GDM1 (cell line): ENCODE results near the gene BCAP29.

ENCODE experiments used
- DNase-seq: peaks from one replicate; lab custom pipeline; 2025; lab: John Stamatoyannopoulos, UW

The BCAP29 gene

DNA sequence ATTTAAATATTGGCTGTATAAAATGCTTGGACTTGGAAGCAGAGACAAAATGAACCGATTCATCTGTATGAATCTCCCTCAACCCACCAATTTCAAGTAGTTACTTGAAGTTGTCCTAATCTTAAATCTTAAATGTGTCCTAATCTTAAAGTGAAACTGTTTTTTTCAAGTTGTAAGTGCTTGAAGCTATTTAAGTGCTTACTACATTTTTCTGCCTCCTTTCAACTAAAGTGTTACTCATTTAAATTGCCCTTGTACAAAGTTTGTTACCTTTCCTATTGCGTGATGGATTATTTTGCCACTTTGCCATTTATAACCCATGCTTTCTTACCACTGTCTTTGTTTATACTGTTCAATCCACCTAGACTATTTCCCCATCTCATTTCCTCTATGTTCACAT, 2.8 kb downstream of the BCAP29 start:
- DNase-seq: no peak

GRCh38 chr7:107584716-107585115, 4.7 kb downstream of the BCAP29 start:
- DNase-seq: no peak

DNA sequence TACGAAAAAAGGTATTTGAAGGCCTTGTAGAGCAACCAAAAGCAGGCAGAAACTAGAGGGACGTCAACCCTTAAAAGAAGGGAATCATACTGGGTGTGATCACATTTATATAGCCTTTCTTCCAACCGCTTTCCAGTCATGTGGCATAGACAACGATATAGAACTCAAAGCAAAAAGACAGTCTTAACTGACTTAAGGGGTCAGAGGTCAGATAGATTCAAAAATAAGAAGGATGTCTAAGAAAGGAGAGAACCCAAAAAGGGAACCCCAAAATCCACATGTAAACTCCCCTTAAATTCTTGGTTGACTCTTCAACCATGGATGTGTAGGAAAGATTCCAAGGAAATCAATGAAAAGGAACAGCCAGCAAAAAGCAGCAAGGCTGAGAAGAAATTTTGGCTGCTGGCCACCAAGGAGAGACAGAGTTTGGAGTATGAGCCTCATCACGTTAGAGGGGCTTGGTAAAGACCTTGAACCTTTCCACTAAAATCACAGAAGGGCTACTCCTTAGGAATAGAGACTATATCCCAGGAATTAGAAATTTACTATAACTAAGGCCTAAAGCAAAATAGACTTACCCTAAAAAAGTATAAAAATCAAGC, 8.6 kb downstream of the BCAP29 start:
- DNase-seq: no peak

DNA sequence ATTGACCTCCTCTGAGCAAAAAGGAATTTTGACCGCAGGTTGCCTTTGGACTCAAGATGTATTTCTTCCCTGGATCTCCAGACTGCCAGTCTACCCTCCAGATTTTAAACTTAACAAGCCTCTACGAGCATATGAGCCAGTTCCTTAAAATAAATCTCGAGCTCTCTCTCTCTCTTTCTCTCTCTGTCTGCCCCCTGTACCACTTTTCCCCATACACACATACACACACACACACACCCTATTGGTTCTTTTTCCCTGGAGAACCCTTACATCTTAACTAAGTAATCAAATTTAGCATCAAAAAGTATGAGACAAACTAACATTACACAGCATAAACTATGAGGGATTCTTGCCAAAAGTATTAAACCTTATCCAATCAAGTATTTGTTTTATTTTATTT, 11.4 kb downstream of the BCAP29 start:
- no peak for DNase-seq

GRCh38 chr7:107592361-107593024, 12.4 kb downstream of the BCAP29 start:
- DNase-seq: no peak

GRCh38 chr7:107593025-107593410, 13.0 kb downstream of the BCAP29 start:
- no peak for DNase-seq

GRCh38 chr7:107594961-107595737, 15.1 kb downstream of the BCAP29 start:
- no peak for DNase-seq

GRCh38 chr7:107596881-107597581, 17.0 kb downstream of the BCAP29 start:
- DNase-seq: no peak

DNA sequence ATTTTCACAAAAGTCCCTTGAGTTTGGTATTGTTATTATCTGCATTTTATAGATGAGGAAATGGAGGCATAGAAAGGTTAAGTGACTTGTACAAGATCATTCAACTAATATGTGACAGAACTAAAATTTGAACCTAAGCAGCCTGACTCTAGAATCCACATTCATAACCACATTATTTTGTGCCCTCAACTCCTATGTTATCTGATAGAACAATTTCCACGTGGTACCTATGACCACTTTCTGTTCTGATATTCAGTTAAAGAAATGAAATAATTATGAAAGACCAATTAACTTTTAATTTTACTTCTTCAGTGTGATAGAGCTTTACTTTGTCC, 17.5 kb downstream of the BCAP29 start:
- no peak for DNase-seq

- DNase-seq: no peak
Observed at GRCh38 chr7:107597953-107598352, 17.9 kb downstream of the BCAP29 start.

DNA sequence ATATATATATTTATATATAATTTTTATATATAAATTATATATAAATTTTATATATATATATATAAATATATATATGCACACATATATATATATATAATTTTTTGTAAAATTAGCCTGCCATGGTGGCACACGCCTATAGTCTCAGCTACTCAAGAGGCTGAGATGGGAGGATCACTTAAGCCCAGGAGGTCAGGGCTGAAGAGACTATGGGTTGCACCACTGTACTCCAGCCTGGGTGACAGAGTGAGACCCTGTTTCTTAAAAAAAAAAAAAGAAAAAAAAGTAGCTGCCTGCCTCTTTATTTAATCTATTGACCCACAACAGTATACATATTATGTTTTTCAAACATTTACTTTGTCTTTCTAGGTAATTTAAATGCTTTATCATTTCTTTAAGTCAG, 19.2 kb downstream of the BCAP29 start:
- no peak for DNase-seq

DNA sequence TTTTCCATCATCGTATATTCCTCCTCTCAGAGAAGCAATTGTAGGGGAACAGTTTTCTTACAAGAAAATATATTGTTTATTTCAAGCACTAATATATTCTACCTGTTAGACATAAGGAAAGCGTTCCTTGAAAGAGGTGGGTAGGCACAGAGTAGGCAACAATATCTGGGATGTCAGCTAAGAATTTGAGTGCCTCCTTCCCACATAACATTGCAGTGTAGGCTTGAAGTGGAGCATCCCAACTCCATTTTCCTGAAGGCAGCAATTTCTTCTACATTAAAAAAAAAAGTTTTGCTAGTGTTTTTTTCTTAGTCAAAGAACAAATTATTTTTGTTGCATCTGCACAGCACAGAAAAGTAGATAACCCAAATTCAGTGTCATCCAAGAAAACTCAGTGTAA, 20.8 kb downstream of the BCAP29 start:
- DNase-seq: no peak

- no peak for DNase-seq
Observed at GRCh38 chr7:107605218-107605815, 25.3 kb downstream of the BCAP29 start.

DNA sequence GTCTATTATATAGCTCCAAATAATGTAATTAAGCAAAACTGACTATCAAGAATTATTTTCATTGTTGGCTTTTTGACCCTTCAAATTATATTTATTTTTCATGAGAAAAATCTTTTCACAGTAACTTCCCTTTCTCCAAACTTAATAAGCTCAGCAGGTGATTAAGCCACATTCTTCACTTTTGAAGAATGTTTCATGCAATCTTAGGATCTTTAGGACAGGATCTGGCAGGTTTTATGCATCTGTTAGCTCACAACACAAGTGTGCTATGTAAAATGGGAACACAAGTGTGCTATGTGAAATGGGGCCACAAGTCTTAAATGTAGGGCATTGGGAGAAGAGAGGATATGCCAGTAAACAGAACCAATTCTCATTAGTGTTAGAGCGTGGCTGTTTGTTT, 26.3 kb downstream of the BCAP29 start:
- DNase-seq: no peak

DNA sequence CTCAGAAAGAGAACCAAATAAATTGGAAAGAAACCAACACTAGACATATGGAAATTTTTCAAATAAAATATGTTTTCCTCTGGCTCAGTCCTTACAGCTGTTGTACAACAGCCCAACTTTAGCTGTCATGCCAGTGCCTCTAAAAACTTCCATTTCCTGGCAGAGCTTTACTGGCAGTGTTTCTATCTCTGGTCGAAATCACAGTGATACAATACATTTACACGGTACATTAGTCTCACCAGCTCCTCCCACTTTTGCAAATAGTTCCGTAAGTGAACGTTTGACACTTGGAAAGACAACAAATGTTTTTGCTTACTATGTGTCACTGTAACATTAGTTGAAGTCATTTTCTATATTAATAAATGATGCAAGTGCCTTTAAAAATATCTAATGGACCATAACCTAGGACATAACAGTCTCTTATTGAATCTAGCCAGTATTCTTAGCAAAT, 29.8 kb downstream of the BCAP29 start:
- DNase-seq: no peak

DNA sequence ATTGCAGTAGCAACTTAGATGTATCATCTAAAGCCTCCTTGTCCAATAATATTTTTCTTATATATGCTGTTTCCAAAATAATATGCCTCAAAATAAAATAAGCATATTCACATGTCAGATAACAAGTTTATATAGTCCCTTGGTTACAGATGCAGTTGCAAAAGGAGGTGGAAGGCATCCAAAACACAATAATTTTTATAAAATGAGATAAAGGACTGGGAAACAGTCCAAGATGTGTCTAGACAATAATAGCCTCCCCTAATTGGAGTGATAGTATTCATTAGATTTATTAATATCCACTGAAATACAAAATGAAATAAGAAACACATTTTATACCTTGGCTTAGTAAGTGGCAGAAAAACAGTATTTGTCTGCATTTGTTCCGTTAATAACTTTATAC, 30.3 kb downstream of the BCAP29 start:
- DNase-seq: no peak

GRCh38 chr7:107613439-107613838, 33.4 kb downstream of the BCAP29 start:
- no peak for DNase-seq

- no peak for DNase-seq
Observed at GRCh38 chr7:107613948-107614347, 33.9 kb downstream of the BCAP29 start.

- no peak for DNase-seq
Observed at GRCh38 chr7:107614425-107614824, 34.4 kb downstream of the BCAP29 start.

DNA sequence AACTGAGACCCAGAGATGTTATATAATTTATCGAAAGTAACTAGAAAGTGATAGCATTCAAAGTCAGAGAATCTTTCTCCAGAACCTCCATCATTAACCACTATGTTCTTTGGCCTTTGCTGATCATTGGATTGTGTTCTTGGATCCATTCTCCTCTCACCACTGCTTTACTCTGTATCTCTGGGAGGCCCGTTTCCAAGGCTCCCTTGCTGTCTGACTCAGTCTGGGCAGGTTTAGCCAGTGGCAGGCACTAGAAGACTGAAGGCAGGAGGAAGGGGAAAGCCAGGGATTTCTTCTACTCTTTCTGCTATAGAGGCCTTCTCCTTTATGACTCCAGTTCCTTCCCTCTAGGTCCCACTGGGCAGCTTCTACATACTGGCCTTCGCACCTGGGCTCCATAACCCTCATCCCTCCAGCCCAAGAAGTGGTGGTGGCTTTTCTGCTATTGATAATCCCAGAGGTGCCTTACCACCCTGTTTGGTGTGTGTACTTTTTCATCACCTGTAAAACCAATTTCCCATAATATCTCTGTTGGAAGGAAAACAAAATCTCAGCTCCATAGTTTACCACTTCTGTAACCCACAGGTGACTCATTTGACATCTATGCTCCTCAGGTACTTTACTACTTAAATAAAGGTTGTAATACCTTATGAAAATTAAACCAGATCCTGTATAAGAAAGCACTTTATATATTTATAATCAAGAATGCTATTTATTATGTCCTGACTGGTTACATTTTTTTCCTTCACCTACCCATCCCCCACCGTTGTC, 36.0 kb downstream of the BCAP29 start:
- no peak for DNase-seq

DNA sequence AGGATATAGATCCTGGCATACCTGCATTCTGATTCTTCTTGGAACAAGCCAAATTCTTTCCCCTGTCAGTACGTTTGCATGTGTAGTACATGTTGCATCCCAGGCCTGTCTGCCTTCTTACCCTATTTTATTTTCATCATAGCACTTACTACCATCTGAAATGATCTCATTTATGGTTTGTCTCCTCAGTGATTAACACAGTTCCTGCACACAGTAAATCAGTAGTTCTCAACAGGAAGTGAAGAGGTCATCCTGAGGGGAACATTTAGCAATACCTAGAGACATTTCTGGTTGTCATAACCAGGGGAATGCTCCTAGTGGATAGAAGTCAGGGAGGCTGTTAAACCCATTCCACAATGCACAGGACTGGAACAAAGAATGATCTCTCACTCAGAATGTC, 42.4 kb downstream of the BCAP29 start:
- DNase-seq: no peak

- DNase-seq: no peak
Observed at GRCh38 chr7:107622894-107623293, 42.8 kb downstream of the BCAP29 start.
